GM12865 (cell line): ENCODE data around the gene TRIM14.
"Not testable (repeated sequence)": the region's sequence is repeated elsewhere in the genome, so short reads cannot be mapped to it uniquely, and the experiment has no call there.

Source experiments
- DNase-seq: peaks from one replicate; pipeline ENCODE4 v3.0.0; 2010; ENCODE audit warnings: low read depth
- H3K4me3 ChIP-seq: 2 replicates; pipeline ENCODE4 v1.5.1; 2011; ENCODE audit warnings: mild to moderate bottlenecking, low read depth, low read length, control low read depth
- CTCF ChIP-seq: IDR thresholded peaks from 2 replicates; pipeline ENCODE4 v1.5.1; 2011; ENCODE audit warnings: low read length, control low read depth, low read depth, inconsistent platforms; ENCODE audit not compliant: insufficient read depth; ENCODE audit errors: missing control alignments

The TRIM14 gene

GRCh38 chr9:98127226-98127625 lies 8.2 kb upstream of the TRIM14 start:
- no peak for DNase-seq
- no peak for TF ChIP-seq CTCF
- no peak overlapping the region for H3K4me3 ChIP-seq

GRCh38 chr9:98124637-98125426 lies 5.8 kb upstream of the TRIM14 start:
- H3K4me3 ChIP-seq, result no peak overlapping the region
- no peak for TF ChIP-seq CTCF
- no peak for DNase-seq

GRCh38 chr9:98124091-98124490 lies 5.1 kb upstream of the TRIM14 start:
- H3K4me3 ChIP-seq, DNase-seq: not testable (repeated sequence)

- H3K4me3 ChIP-seq, result no peak overlapping the region
- DNase-seq, result no peak
- TF ChIP-seq CTCF, result no peak
Observed at GRCh38 chr9:98121058-98121457, 2.0 kb upstream of the TRIM14 start.

- DNase-seq, result no peak
- H3K4me3 ChIP-seq, result no peak overlapping the region
- no peak for TF ChIP-seq CTCF
Observed at GRCh38 chr9:98120476-98120875, 1.5 kb upstream of the TRIM14 start.

- peak; percentile 77 for DNase-seq
Observed at GRCh38 chr9:98117984-98118639, 910 bp downstream of the TRIM14 start.

GRCh38 chr9:98117097-98117496 lies 1.9 kb downstream of the TRIM14 start:
- not testable (repeated sequence) for H3K4me3 ChIP-seq, DNase-seq

More at GRCh38 chr9:98117984-98118639, 910 bp downstream of the TRIM14 start:
- H3K4me3 ChIP-seq, result peak overlapping the region; percentile 85
- TF ChIP-seq CTCF, result peak; percentile 47

- peak overlapping the region; percentile 9 for H3K4me3 ChIP-seq
- DNase-seq, result peak; percentile 35
- TF ChIP-seq CTCF, result no peak
Observed at GRCh38 chr9:98109052-98109451, 10.0 kb downstream of the TRIM14 start.
